NK-92 (cell line): Measurements from ENCODE around the gene CPVL.

Experiments
- DNase-seq: peaks from one replicate; lab custom pipeline; 2025; ENCODE audit not compliant: unreplicated experiment; lab: John Stamatoyannopoulos, UW

CPVL gene

GRCh38 chr7:29156907-29157452 lies 10.6 kb upstream of the CPVL start:
- DNase-seq = no peak

- no peak for DNase-seq
Observed at GRCh38 chr7:29154076-29154475, 7.7 kb upstream of the CPVL start.

- no peak for DNase-seq
Observed at GRCh38 chr7:29150856-29151255, 4.5 kb upstream of the CPVL start.

- DNase-seq = no peak
Observed at GRCh38 chr7:29149036-29149435, 2.7 kb upstream of the CPVL start.

- DNase-seq = no peak
Observed at GRCh38 chr7:29147821-29148220, 1.5 kb upstream of the CPVL start.

GRCh38 chr7:29146888-29147609 lies 712 bp upstream of the CPVL start:
- DNase-seq = no peak

GRCh38 chr7:29145553-29146056 lies 732 bp downstream of the CPVL start:
- DNase-seq = no peak

- DNase-seq = no peak
Observed at GRCh38 chr7:29143751-29144150, 2.6 kb downstream of the CPVL start.

GRCh38 chr7:29142021-29142727 lies 4.2 kb downstream of the CPVL start:
- no peak for DNase-seq

- no peak for DNase-seq
Observed at GRCh38 chr7:29140873-29141468, 5.4 kb downstream of the CPVL start.

GRCh38 chr7:29139796-29140195 lies 6.5 kb downstream of the CPVL start:
- no peak for DNase-seq

- no peak for DNase-seq
Observed at GRCh38 chr7:29139191-29139590, 7.1 kb downstream of the CPVL start.

GRCh38 chr7:29138588-29138987 lies 7.7 kb downstream of the CPVL start:
- no peak for DNase-seq

- no peak for DNase-seq
Observed at GRCh38 chr7:29135846-29136245, 10.5 kb downstream of the CPVL start.

GRCh38 chr7:29132980-29133379 lies 13.4 kb downstream of the CPVL start:
- no peak for DNase-seq

- DNase-seq = no peak
Observed at GRCh38 chr7:29131678-29132077, 14.7 kb downstream of the CPVL start.

GRCh38 chr7:29130096-29130495 lies 16.2 kb downstream of the CPVL start:
- DNase-seq = no peak

GRCh38 chr7:29127527-29127926 lies 18.8 kb downstream of the CPVL start:
- DNase-seq = no peak

GRCh38 chr7:29126804-29127203 lies 19.5 kb downstream of the CPVL start:
- no peak for DNase-seq

GRCh38 chr7:29123626-29124190 lies 22.6 kb downstream of the CPVL start:
- no peak for DNase-seq

- no peak for DNase-seq
Observed at GRCh38 chr7:29122759-29123158, 23.6 kb downstream of the CPVL start.
